RWPE2 (cell line): Measurements from ENCODE around the gene CCDC89.

Source experiments
- ATAC-seq: fragments of 200-7000 bp; cut with Tn5 transposase; 3 replicates; pipeline ENCODE4 v1.9.1; 2021; ENCODE audit warnings: low read depth
- DNase-seq: peaks from one replicate; pipeline ENCODE4 v3.0.0-alpha.2; 2020; ENCODE audit warnings: low spot score
- H3K27ac ChIP-seq: fragments of 450-650 bp; 2 replicates; pipeline ENCODE4 v1.5.1; 2017; ENCODE audit warnings: mild to moderate bottlenecking; ENCODE audit not compliant: poor library complexity, severe bottlenecking
- H3K27me3 ChIP-seq: fragments of 250-450 bp; sonication (Bioruptor Pico); 2 replicates; pipeline ENCODE4 v1.5.1; 2021; ENCODE audit warnings: mild to moderate bottlenecking, moderate library complexity; ENCODE audit not compliant: insufficient read depth, poor library complexity, severe bottlenecking
- H3K36me3 ChIP-seq: fragments of 250-450 bp; sonication (Bioruptor Pico); 2 replicates; pipeline ENCODE4 v1.5.1; 2020; ENCODE audit warnings: low read depth, mild to moderate bottlenecking, moderate library complexity
- H3K4me1 ChIP-seq: fragments of 250-450 bp; sonication (Bioruptor Pico); 2 replicates; pipeline ENCODE4 v1.5.1; 2021; ENCODE audit warnings: mild to moderate bottlenecking, moderate library complexity; ENCODE audit not compliant: insufficient read depth, poor library complexity, severe bottlenecking
- H3K4me3 ChIP-seq: fragments of 250-450 bp; sonication (Bioruptor Pico); 2 replicates; pipeline ENCODE4 v1.5.1; 2021; ENCODE audit warnings: mild to moderate bottlenecking, moderate library complexity; ENCODE audit not compliant: severe bottlenecking
- H3K9me3 ChIP-seq: fragments of 250-450 bp; sonication (Bioruptor Pico); 2 replicates; pipeline ENCODE4 v1.5.1; 2021; ENCODE audit warnings: mild to moderate bottlenecking, moderate library complexity; ENCODE audit not compliant: severe bottlenecking
- CTCF ChIP-seq: fragments of 450-650 bp; IDR thresholded peaks from one replicate; pipeline ENCODE4 v1.5.1; 2017; ENCODE audit warnings: mild to moderate bottlenecking, moderate library complexity; ENCODE audit not compliant: poor library complexity, severe bottlenecking

Gene CCDC89

GRCh38 chr11:85718126-85718943, 32.3 kb upstream of the CCDC89 start:
- H3K9me3 ChIP-seq: no peaks in the 10 kb centered on the region
- H3K4me1 ChIP-seq: peaks cover 11% of the 10 kb centered on the region
- TF ChIP-seq CTCF: no peak
- peak overlapping the region; percentile 26 for H3K27ac ChIP-seq
- no peak for DNase-seq
- no peaks in the 10 kb centered on the region; the same call in 1 of the 2 replicates for H3K36me3 ChIP-seq
- no peaks in the 10 kb centered on the region for H3K27me3 ChIP-seq
- ATAC-seq: no peak
- no peak overlapping the region for H3K4me3 ChIP-seq

DNA sequence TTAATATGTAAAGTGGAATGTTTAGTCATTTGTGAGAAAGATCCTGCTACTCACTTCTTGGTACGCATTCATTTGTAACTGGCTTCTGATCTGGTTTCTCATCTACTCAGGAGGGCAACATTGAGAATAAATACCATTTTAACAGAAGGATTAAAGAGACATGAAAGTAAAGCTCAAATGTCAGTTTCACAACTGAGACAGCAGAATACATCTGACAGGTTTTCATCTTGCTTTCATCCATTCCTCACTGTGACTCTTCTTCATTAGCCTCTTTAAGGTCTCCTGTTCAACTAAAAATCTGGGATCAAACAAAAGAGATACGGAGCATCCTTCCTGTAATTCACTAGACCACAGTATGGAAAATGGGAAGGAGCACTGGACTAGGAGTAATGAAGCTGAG, 31.4 kb upstream of the CCDC89 start:
- no peak for ATAC-seq
- Histone ChIP-seq H3K4me1 (peaks cover 4% of the 10 kb centered on the region), H3K27ac (no peak overlapping the region), H3K27me3 (no peaks in the 10 kb centered on the region), H3K4me3 (no peak overlapping the region), H3K9me3 (no peaks in the 10 kb centered on the region), H3K36me3 (no peaks in the 10 kb centered on the region; the same call in 1 of the 2 replicates)
- no peak for TF ChIP-seq CTCF
- DNase-seq: no peak

- Histone ChIP-seq H3K9me3 (no peaks in the 10 kb centered on the region), H3K27me3 (no peaks in the 10 kb centered on the region), H3K4me3 (no peak overlapping the region), H3K4me1 (no peaks in the 10 kb centered on the region), H3K27ac (no peak overlapping the region), H3K36me3 (no peaks in the 10 kb centered on the region; the same call in 1 of the 2 replicates)
- no peak for ATAC-seq
- DNase-seq: no peak
- no peak for TF ChIP-seq CTCF
Measured at GRCh38 chr11:85712953-85713352, 27.0 kb upstream of the CCDC89 start.

DNA sequence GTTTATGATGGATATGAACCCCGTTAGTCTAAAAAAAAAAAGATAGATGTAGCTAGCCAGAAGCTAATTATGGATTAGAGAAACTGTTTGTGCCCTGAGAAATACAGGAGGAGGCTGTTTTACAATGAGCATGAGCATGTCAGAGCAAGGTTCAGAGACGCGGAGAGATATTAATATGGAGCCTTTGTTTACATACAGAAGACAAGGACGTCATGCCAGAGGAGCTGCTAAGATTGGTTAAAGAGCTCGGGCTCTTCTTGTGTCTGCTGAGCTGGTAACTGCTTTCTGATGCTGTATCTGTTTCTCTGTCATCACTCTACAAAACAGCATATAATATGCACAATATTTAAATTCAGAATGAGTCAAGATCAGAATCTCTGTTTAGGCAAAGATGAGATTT, 24.9 kb upstream of the CCDC89 start:
- H3K27ac ChIP-seq: no peak overlapping the region

More for the DNA sequence above, 24.9 kb upstream of the CCDC89 start:
- H3K27me3 ChIP-seq: no peaks in the 10 kb centered on the region
- TF ChIP-seq CTCF: no peak
- no peaks in the 10 kb centered on the region for H3K4me1 ChIP-seq
- H3K9me3 ChIP-seq: no peaks in the 10 kb centered on the region
- ATAC-seq: no peak
- no peaks in the 10 kb centered on the region; the same call in 1 of the 2 replicates for H3K36me3 ChIP-seq
- no peak overlapping the region for H3K4me3 ChIP-seq
- DNase-seq: no peak
